ENCODE measurements around the gene PLOD3.

Gene PLOD3

DNA sequence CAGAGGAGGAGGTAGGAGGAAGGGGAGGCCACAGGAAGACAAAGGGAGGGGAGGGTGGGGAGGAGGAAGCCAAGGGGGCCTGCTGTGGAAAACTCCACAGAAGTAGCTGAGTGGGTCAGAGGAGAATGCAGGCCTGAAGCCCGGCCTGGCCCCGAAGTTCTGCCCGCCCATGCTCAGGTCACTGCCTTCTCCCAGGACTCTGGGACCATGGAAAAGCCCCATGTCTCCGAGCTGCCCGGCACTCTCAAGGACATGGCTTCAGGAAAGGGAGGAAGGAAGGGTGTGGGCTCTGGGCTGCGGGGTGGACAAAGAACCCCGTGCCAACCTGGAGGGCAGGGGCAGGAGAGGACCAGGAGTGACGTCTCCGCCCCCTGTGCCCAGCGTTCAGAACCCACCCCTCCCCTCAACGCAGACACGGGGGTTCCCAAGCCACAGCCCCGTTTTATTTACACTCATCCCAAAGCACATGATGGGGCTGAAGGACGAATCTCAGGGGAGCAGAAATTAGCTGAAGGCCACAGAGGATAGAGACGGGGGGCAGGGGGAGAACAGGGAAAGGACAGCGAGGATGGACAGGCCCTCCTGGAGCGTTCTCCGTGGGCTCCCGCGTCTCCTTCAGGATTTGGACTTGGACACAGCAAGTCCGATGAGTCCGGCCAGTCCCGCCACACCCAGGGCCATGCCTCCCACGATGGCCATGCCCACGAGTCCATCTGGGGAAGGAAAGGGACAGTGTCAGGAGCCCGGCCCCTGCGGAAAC is 22.0 kb upstream of the PLOD3 start:
- DNase-seq (ENCODE audit: insufficient read length, low spot score): no peak
- no peak for FAIRE-seq

DNA sequence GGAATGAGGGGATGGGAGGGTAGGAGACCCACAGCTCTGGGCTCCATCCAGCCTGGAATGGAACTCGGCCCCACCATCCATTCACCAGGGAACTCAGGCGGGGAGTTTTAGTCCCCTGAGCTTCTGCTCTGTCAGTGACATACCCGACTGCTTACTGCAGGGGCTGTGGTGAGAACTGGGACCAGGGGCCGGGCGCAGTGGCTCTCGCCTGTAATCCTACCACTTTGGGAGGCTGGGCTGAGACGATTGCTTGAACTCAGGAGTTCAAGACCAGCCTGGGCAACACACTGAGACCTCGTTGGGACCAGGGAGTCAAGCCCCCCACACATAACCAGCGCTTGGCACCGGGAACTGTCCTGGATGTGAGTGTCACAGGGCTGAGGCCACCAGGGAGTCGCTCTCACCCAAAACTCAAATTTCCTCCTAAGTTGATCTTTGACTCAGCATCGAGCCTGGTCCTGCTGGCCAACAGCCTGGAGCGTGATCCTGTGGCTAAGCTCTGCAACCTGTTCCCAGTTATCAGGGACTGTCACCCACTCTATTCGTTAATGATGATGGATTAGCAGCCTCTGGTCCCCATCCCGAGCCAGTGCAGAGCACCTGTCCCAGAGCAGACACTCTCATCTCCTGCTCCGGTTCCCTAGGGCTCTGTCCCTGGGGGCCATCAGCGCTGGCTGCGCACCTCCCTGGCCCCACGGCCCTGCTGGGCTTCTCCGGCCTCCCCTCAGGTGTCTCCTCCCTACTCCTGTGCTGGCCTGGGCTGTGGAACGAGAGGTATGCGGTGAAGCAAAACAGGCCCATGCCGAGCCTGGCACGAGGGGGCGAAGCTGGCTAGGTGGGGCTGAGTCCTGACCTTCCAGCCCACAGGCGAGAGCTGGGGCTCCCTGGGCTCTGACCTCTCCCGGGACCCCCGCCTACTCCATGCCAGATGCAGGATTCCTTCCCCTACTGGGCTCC is 21.1 kb upstream of the PLOD3 start:
- DNase-seq (ENCODE audit: insufficient read length, low spot score) (no peak), FAIRE-seq (no peak)

DNA sequence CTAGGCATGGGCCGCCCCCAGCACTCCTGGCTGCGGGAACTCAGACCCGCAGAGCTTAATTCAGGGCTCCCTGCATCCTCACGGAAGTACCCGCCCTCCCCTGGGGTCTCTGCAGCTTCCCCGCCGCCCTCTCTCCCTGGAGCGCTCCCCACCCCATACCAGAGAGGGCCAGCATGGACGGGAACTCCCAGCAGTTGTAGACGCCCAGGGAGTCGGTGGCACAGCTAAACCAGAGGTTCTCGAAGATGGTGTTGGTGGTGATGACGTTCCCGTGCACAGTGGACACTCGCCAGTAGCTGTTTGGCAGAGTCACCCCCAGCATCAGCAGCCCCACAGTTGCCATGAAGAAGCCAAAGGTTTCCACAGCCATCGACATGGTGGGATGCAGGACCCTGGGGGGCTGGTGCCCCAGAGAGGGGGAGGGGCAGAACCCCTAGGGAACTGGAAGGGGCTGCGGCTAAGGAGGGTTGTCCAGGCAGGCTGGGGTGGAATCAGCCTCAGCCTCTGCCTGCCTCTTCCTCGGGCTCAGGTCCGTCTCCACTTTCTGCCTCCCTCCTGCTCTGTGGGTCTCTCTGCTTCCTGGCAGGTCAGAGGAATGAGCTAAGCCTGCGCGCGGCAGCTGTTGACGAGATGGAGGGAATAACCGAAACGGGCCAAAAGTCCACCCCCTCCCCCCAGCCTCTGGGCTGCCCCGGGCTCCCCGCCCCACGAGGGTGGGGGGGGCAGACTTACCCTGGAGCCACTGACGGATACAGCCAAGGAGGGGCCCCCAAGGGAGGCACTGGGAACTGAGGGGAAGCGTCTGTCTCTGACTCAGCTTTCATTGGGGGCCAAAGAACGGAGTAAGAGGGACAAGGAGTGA is 20.1 kb upstream of the PLOD3 start, which contains the start of gene CLDN15:
CLDN15 (minus strand) TSS at position 597 of the 862 bp plus-strand sequence; CDS start at position 376, 221 bp downstream.
- FAIRE-seq (no peak), DNase-seq (ENCODE audit: insufficient read length, low spot score) (no peak)

DNA sequence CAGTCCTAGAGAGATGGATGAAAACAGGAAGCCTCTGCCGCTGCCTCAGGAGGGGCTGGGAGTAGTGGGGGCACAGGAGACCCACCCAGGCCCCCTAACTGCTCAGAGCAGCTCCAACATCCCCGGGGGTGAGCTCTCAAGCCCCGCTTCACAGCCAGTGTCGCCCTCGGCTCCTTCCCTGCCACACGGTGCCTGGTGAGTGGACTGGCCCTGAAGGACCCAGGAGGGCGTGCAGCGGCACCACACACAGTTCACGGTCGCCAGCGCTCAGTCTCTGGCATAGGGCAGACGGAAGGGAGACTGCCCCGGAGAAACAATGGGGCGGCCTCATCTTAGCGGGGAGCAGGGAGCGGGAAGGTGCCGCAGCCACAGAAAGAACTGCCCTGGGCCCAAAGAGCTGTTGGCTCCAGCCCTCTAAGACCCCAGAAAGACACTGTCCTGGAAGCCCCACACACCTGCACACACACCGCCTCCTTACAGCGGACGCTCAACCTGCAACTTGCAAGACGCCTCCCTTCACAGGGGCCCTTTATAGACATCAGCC is 19.0 kb upstream of the PLOD3 start:
- no peak for DNase-seq (ENCODE audit: insufficient read length, low spot score)
- FAIRE-seq: no peak

DNA sequence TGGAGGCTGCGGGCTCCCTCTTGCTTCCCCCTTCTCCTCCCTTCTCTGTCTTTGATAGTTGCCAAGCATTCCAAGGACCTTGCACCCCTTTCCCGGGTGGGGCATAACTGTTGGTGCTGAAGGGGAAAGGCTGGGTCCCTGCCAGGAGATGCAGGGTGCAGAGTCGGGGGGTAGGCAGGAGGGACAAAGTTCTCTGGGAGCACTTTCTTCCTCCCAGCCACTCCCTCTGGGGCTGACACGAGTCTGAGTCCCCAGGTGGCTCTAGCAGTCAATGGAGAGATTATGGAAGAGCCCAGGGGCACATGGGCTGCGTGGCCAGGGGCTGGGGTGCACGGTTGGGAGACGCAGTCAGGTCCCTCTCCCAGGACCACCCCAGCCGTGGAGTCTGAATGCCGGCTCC is 18.1 kb upstream of the PLOD3 start:
- no peak for FAIRE-seq
- no peak for DNase-seq (ENCODE audit: insufficient read length, low spot score)

DNA sequence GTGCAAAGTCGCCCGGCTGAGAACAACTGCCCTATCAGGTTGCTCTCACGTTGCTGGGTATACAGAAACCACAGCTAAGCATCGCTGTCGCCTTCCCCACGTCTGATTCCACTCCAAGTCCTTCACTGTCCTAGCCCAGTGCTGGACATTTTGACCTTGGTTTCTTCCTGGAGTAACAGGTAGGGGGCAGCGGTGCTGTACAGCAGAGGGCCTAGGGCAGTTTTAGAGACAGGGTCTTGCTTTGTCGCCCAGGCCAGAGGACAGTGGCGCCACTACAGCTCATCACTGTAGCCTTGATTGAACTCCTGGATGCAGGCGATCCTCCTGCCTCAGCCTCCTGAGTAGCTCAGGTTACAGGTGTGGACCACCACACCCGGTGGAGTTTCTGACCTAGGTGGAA is 17.7 kb upstream of the PLOD3 start:
- no peak for FAIRE-seq
- no peak for DNase-seq (ENCODE audit: insufficient read length, low spot score)

DNA sequence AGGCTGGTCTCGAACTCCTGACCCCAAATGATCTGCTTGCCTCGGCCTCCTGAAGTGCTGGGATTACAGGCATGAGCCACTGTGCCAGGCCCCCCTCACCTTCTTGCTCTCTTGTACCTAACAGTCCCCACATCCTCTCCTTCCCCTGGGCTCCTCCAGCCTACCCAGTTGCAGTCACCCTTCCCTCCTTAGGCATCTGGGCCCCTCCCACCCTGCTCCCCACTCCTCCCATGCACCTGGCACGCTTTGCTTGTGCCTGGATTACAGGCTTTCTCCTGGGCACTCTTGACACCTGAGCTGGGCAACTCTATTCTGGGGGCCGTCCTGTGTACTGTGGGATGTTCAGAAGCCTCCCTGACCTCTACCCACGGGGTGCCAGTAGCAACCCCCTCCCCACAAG is 17.3 kb upstream of the PLOD3 start:
- DNase-seq (ENCODE audit: insufficient read length, low spot score) (no peak), FAIRE-seq (no peak)

DNA sequence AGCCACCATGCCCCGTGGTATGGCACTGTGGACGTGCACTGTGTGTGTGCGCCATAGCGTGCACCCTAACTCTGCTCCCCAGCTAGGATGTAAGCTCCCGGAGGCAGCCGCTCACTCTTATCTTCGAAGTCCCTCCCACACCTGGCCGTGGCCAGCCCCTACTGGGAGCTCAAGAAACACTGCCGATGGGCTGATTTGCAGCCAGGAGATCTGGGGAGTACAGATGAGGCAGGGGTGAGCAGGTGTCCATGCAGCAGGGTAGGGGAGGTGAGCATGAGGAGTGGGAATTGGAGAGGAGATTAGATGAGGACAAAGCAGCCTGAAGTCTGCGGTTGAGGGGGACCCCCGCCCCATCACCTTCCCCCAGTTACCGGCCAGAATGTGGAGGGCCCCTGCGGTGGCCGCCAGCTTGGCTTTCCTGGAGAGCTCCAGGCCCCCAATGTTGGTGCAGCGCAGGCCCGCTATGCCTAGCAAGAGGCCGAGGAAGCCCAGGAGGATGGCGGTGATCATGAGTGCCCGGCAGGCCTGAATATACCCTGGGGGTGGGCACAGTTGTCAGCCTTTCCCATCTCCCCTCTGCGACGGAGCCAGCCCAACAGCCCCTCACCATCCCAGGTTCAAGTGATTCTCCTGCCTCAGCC is 16.6 kb upstream of the PLOD3 start:
- FAIRE-seq: no peak
- no peak for DNase-seq (ENCODE audit: insufficient read length, low spot score)

DNA sequence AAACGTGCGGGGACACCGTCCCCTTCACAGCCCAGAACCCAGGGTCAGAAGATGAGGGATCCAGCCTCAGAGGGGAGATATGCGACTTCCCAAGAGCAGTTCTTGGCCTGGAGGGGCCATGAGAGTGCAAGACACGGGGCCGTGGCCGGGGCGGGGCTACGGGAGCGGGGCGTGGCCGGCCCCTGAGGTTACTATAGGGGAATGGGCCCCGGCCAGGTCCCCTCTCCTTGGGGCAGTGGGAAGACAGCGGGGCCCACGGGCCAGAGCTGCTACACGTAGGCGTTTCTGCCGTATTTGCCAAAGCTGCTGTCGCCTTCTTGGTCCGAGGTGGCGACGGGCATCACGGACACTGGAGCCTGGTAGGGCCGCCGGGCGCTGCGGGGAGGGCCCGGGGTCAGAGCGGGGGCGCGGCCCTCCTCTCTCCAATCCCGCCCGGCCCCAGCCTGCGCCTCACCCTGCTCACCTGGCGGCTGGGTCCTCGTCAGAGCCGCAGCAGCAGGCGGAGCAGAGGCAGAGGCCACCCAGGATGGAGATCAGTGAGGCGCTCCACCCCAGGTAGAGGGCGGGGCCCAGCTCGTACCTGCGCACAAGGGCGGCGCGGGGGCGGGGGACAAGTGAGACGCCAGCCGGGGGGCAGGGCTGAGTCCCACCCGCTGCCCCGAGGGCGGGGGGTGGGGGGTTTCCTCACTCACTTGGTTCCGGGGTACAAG is 14.9 kb upstream of the PLOD3 start:
- DNase-seq (ENCODE audit: insufficient read length, low spot score) (no peak), FAIRE-seq (no peak)

DNA sequence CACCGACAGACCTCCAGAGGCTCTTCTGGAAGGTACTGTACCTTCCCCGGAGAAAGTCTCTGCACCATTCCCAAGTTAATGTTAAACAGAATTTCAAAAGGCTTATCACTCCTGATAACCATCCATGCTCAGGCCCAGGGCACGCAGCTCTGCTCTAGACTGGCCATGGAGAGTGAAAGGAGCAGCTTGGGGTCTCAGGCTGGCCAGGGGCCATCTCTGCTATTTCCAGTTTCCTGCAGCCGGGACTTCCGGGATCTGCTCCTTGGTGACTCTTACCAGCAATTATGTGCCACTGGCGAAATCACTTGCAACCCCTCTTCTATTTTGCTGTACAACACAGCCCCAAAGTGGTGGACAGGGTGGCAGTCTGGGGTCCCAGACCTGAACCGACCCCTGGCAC is 14.3 kb upstream of the PLOD3 start:
- DNase-seq (ENCODE audit: insufficient read length, low spot score) (no peak), FAIRE-seq (no peak)

DNA sequence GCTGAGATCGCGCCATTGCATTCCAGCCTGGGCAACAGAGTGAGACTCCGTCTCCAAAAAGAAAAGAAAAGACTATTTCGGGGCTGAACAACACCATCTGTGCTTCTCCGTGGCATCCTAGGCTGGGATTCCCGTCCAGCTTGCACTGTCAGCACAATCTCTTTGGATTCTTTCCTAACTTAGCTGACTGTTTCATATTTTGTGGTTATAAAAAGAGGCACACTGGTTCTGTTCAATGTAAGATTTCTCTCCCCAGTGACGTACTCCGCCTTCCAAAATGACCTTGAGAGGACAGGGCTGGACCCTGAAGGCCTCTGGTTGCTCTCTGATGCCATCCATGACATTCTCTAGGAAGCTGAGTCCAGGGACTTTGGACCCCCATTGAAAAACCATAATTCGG is 9.3 kb upstream of the PLOD3 start:
- no peak for FAIRE-seq
- no peak for DNase-seq (ENCODE audit: insufficient read length, low spot score)

DNA sequence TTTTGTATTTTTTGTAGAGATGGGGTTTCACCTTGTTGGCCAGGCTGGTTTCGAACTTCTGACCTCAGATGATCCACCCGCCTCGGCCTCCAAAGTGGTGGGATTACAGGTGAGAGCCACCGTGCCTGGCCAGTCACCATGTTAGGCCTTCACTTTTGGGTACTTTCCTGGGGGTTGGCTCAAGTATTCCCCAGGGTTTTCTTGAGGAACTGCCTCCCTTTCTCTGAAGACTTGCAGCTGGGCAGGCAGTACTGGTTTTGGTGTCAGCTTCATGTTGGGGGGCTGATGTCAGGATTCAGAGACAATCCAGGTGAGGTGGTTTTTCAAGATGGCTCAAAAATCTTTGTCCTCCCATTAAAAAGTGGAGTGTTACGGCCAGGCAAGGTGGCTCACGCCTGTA is 8.3 kb upstream of the PLOD3 start:
- no peak for FAIRE-seq

DNA sequence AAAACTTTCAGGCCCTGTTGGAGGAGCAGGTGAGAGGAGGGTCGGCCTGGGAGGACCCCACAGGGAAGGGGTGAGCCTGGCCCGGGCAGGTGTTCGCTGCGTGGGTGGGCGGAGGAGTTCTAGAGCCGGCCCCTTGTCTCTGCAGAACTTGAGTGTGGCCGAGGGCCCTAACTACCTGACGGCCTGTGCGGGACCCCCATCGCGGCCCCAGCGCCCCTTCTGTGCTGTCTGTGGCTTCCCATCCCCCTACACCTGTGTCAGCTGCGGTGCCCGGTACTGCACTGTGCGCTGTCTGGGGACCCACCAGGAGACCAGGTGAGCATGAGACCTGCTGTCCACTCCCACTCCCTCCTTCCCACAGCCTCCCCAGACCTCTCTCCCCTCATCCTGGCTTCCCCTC is 6.1 kb upstream of the PLOD3 start:
- DNase-seq (ENCODE audit: insufficient read length, low spot score): no peak
- FAIRE-seq: no peak

More for the DNA sequence above, 8.3 kb upstream of the PLOD3 start:
- DNase-seq (ENCODE audit: insufficient read length, low spot score): no peak

DNA sequence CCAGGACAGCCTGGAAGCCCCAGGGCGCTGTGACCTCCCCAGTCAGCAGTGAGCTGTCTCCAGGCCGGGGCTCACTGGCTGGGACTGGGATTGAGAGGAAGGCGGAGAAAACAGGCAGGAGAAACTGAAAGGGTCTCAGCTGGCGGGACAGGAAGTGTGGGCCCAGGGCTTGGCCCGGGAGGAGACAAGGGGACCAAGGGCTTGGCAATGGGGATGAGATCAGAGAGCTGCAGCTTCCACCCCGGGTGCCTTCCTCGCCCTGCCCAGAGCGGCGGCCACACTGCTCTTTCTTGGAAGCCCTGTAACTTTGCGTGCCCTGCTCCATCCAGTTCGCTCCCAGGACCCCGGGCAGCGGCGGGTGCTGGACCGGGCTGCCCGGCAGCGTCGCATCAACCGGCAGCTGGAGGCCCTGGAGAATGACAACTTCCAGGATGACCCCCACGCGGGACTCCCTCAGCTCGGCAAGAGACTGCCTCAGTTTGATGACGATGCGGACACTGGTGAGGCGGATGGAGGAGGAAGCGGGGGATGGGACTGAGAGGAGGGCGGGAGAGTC is 5.0 kb upstream of the PLOD3 start:
- no peak for FAIRE-seq
- DNase-seq (ENCODE audit: insufficient read length, low spot score): no peak

DNA sequence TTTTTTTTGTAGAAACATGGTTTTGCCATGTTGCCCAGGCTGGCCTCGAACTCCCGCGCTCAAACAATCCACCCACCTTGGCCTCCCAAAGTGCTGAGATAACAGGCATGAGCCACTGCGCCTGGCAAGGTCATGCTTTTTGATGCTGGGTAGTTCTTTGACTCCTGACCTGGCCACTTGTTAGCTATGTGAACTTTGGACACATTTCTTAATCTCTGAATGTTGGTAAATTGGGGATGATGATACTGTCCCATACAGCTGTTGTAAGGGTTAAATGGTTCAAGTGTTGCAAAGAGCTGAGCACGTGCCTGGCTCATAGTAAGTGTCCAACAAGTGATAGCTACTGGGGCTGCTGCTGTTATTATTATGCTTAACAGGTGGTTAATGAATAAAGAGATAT is 2.9 kb upstream of the PLOD3 start:
- FAIRE-seq (no peak), DNase-seq (ENCODE audit: insufficient read length, low spot score) (no peak)

DNA sequence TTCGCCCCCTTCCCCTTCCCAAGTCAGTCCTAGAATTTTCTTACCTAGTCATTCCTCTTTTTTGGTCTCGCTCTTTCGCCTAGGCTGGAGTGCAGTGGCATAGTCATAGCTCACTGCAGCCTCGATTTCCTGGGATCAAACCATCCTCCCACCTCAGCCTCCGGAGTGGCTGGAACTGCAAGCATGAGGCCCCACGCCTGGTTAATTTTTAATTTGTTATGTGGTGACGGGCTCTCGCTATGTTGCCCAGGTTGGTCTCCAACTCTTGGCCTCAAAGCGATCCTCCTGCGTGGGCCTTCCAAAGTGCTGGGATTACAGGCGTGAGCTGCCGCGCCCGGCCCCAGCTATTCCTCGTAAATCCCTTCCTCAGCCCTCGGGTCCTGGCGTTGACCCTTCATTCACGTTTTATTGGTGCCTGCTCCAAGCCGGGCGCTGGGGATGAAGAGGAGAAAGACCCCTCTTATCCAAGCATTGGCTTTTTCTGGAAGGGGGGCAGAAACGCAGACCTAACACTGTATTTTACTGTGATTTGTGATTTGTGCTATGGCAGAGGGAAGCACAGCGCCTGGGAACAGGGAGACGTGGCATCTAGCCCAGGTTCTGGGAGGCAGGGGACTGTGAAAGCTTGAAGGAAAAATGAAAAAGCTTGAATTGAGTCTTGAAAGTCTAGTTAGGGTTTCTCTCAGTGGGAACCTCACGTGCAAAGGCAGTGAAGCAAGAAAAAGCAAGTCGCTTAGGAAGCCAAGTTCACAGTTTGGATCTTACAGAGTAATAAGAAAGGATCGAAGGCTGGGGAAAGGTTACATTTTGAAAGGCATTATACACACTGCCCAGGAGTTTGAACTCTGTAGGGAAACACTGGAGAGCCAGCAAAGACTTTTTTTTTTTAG is 1.1 kb upstream of the PLOD3 start:
- DNase-seq (ENCODE audit: insufficient read length, low spot score) (no peak), FAIRE-seq (no peak)

DNA sequence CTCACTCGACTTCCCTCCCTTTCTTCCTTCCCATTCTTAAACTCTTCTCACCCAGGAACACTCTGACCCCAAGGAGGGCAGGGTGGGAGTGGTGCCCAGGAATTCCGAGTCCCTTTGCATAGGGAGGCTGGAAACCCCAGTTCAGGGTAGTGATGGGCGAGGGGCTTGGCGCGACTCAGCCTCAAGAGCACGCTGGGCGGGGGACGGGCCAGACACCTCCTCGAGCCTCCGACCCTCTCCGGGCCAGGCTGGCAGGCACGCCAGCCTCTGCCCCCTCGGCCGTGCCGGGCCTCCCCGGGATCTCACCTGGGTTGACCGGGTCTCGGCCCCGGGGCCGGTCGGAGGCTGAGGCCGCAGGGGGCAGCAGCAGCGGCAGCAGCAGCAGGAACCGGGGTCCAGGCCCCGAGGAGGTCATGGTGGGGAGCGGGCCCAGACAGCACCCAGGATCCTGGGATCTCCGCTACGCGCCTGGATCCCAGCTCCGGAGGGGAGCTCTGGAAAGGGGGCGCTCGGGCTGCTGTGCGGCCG is 457 bp downstream of the PLOD3 start:
- no peak for FAIRE-seq
- DNase-seq (ENCODE audit: insufficient read length, low spot score): peak; percentile 41
